H9 (cell line): Measurements from ENCODE around the gene KCNA4. TPM values are rescaled to one million over a fixed set of nuclear protein-coding genes. Genes with fewer than 3 reads are reported as not detected.

Source experiments
- DNase-seq: peaks from one replicate; pipeline ENCODE4 v3.0.0-alpha.2; 2017
- H2AFZ ChIP-seq: one replicate; pipeline ENCODE4 v1.6.1; 2013; ENCODE audit warnings: mild to moderate bottlenecking, low read length, control low read depth, moderate library complexity
- H2AK5ac ChIP-seq: 2 replicates; pipeline ENCODE4 v1.6.1; 2013; ENCODE audit warnings: low read length, control low read depth, mixed read lengths; ENCODE audit not compliant: insufficient read length
- H2BK120ac ChIP-seq: one replicate; pipeline ENCODE4 v1.6.1; 2013; ENCODE audit warnings: low read depth, mild to moderate bottlenecking, low read length, control low read depth, inconsistent platforms; ENCODE audit not compliant: poor library complexity, severe bottlenecking
- H2BK12ac ChIP-seq: 2 replicates; pipeline ENCODE4 v1.6.1; 2013; ENCODE audit warnings: low read length, control low read depth, mixed read lengths, low read depth; ENCODE audit not compliant: insufficient read length
- H2BK15ac ChIP-seq: 2 replicates; pipeline ENCODE4 v1.6.1; 2013; ENCODE audit warnings: low read depth, low read length, control low read depth
- H2BK20ac ChIP-seq: one replicate; pipeline ENCODE4 v1.6.1; 2013; ENCODE audit warnings: low read depth, mild to moderate bottlenecking, low read length, control low read depth, inconsistent platforms; ENCODE audit not compliant: poor library complexity, severe bottlenecking
- H2BK5ac ChIP-seq: 2 replicates; pipeline ENCODE4 v1.6.1; 2013; ENCODE audit warnings: low read length, control low read depth, mixed read lengths; ENCODE audit not compliant: insufficient read length
- H3K14ac ChIP-seq: 2 replicates; pipeline ENCODE4 v1.6.1; 2013; ENCODE audit warnings: low read length, control low read depth; ENCODE audit not compliant: insufficient read depth
- H3K18ac ChIP-seq: 2 replicates; pipeline ENCODE4 v1.6.1; 2013; ENCODE audit warnings: low read depth, mild to moderate bottlenecking, mixed read lengths, low read length, control low read depth; ENCODE audit not compliant: insufficient read length
- H3K23ac ChIP-seq: 2 replicates; pipeline ENCODE4 v1.6.1; 2013; ENCODE audit warnings: low read length, control low read depth, mixed read lengths, low read depth; ENCODE audit not compliant: insufficient read length
- H3K23me2 ChIP-seq: 2 replicates; pipeline ENCODE4 v1.6.1; 2013; ENCODE audit warnings: low read depth, mild to moderate bottlenecking, mixed read lengths, low read length, control low read depth; ENCODE audit not compliant: insufficient read length, poor library complexity, severe bottlenecking
- H3K27ac ChIP-seq: 2 replicates; pipeline ENCODE4 v1.5.1; 2013; ENCODE audit warnings: low read length, control low read depth, mixed read lengths, low read depth; ENCODE audit not compliant: insufficient read length
- H3K27me3 ChIP-seq: 2 replicates; pipeline ENCODE4 v1.6.1; 2013; ENCODE audit warnings: low read length, control low read depth, inconsistent platforms; ENCODE audit not compliant: insufficient read depth
- H3K4ac ChIP-seq: 2 replicates; pipeline ENCODE4 v1.6.1; 2013; ENCODE audit warnings: low read depth, mild to moderate bottlenecking, control low read depth, inconsistent platforms, low read length, moderate library complexity
- H3K4me1 ChIP-seq: 2 replicates; pipeline ENCODE4 v1.6.1; 2013; ENCODE audit warnings: low read length, control low read depth, inconsistent platforms; ENCODE audit not compliant: insufficient read depth
- H3K4me2 ChIP-seq: 2 replicates; pipeline ENCODE4 v1.6.1; 2013; ENCODE audit warnings: low read length, control low read depth, mixed read lengths; ENCODE audit not compliant: insufficient read length, insufficient read depth
- H3K56ac ChIP-seq: 2 replicates; pipeline ENCODE4 v1.6.1; 2013; ENCODE audit warnings: low read depth, mild to moderate bottlenecking, mixed read lengths, low read length, control low read depth; ENCODE audit not compliant: insufficient read length
- H3K79me1 ChIP-seq: 2 replicates; pipeline ENCODE4 v1.6.1; 2013; ENCODE audit warnings: low read depth, mild to moderate bottlenecking, moderate library complexity, low read length, control low read depth, inconsistent platforms; ENCODE audit not compliant: insufficient read depth, poor library complexity, severe bottlenecking
- H3K79me2 ChIP-seq: 2 replicates; pipeline ENCODE4 v1.6.1; 2013; ENCODE audit warnings: low read length, control low read depth, inconsistent platforms; ENCODE audit not compliant: insufficient read depth
- H3K9ac ChIP-seq: 2 replicates; pipeline ENCODE4 v1.6.1; 2013; ENCODE audit warnings: low read length, control low read depth, mixed read lengths; ENCODE audit not compliant: insufficient read length; ENCODE audit errors: extremely low read depth
- H3K9me3 ChIP-seq: one replicate; pipeline ENCODE4 v1.6.1; 2013; ENCODE audit warnings: low read depth, low read length, inconsistent platforms; ENCODE audit not compliant: control insufficient read depth
- H3T11ph ChIP-seq: one replicate; pipeline ENCODE4 v1.6.1; 2013; ENCODE audit warnings: mild to moderate bottlenecking, low read length, control low read depth, inconsistent platforms
- H4K20me1 ChIP-seq: one replicate; pipeline ENCODE4 v1.6.1; 2013; ENCODE audit not compliant: control insufficient read depth, insufficient read length, insufficient read depth
- H4K5ac ChIP-seq: 2 replicates; pipeline ENCODE4 v1.6.1; 2013; ENCODE audit warnings: low read depth, mild to moderate bottlenecking, mixed read lengths, low read length, control low read depth; ENCODE audit not compliant: insufficient read length
- H4K8ac ChIP-seq: replicated peaks from 2 replicates; pipeline ENCODE4 v1.6.1; 2013; ENCODE audit warnings: low read length, control low read depth, mixed read lengths, low read depth; ENCODE audit not compliant: insufficient read length
- H4K91ac ChIP-seq: 2 replicates; pipeline ENCODE4 v1.6.1; 2013; ENCODE audit warnings: low read depth, mild to moderate bottlenecking, moderate library complexity, mixed read lengths, low read length, control low read depth; ENCODE audit not compliant: insufficient read length
- H3K27ac Mint-ChIP-seq, 3 experiments: 2 replicates in 2 of 3; 3 replicates in 1 of 3; pipeline ENCODE4 v1.8.0; 2020 to 2021; ENCODE audit warnings: mixed read lengths in 3 of 3, mild to moderate bottlenecking in 1 of 3, moderate library complexity in 1 of 3
- H3K27me3 Mint-ChIP-seq: 2 replicates; pipeline ENCODE4 v1.8.0; 2021; ENCODE audit warnings: low read depth, mild to moderate bottlenecking, moderate library complexity, mixed read lengths
- H3K36me3 Mint-ChIP-seq, 3 experiments: 2 replicates in 2 of 3; 3 replicates in 1 of 3; pipeline ENCODE4 v1.8.0; 2020 to 2021; ENCODE audit warnings: low read depth in 3 of 3, mixed read lengths in 3 of 3; ENCODE audit not compliant: insufficient read depth in 1 of 3
- H3K4me1 Mint-ChIP-seq, 2 experiments: 2 replicates each; pipeline ENCODE4 v1.8.0; 2020; ENCODE audit warnings: mixed read lengths in 2 of 2
- H3K4me3 Mint-ChIP-seq, 2 experiments: 2 replicates in 1 of 2; 3 replicates in 1 of 2; pipeline ENCODE4 v1.8.0; 2020 to 2021; ENCODE audit warnings: mild to moderate bottlenecking in 2 of 2, mixed read lengths in 2 of 2, moderate library complexity in 1 of 2
- H3K9me3 Mint-ChIP-seq, 2 experiments: 2 replicates in 1 of 2; 3 replicates in 1 of 2; pipeline ENCODE4 v1.8.0; 2020; ENCODE audit warnings: mild to moderate bottlenecking in 2 of 2, mixed read lengths in 2 of 2, moderate library complexity in 1 of 2
- CTCF ChIP-seq: fragments of 200-600 bp; sonication (generic); conservative IDR thresholded peaks from 3 replicates; pipeline ENCODE4 v1.8.0; 2021; ENCODE audit warnings: antibody characterized with exemption, mild to moderate bottlenecking
- WGBS: extraction: QIAGEN DNeasy Blood & Tissue Kit; methylation state at CpG from one replicate; pipeline ENCODE4 v1.1.7; 2013; ENCODE audit warnings: missing lambda C conversion rate, low lambda C conversion rate, mixed read lengths; ENCODE audit not compliant: insufficient read length; ENCODE audit errors: extremely low coverage; 5-methylcytosine and 5-hydroxymethylcytosine counted together
- total RNA-seq: library from RNA; stranded (reverse); gene quantifications from 2 replicates; pipeline ENCODE4 v1.2.1, GENCODE V29; 2021

KCNA4 gene
- total RNA-seq, 1 experiment from 2014 or later: not detected

GRCh38 chr11:30002157-30002785, 14.6 kb downstream of the KCNA4 start:
- H3K23me2 ChIP-seq: no peaks in the 10 kb centered on the region
- peaks cover 0 to 2% of the 10 kb centered on the region in 2 experiments; a peak in 2 of 4 replicates for H3K4me1 Mint-ChIP-seq
- H3K27me3 ChIP-seq: no peaks in the 10 kb centered on the region
- no peaks in the 10 kb centered on the region for H3K9me3 ChIP-seq
- H3K9ac ChIP-seq: no peak overlapping the region
- no peak overlapping the region for H2AK5ac ChIP-seq
- no peak for TF ChIP-seq CTCF
- no peaks in the 10 kb centered on the region for H3K4me1 ChIP-seq
- no peak overlapping the region for H2BK120ac ChIP-seq
- H3K79me2 ChIP-seq: no peaks in the 10 kb centered on the region
- no peak overlapping the region for H3K4ac ChIP-seq
- H2BK15ac ChIP-seq: no peak overlapping the region
- H2BK20ac ChIP-seq: no peak overlapping the region
- H3K9me3 Mint-ChIP-seq: no peaks in the 10 kb centered on the region
- no peak overlapping the region for H3K23ac ChIP-seq
- no peak overlapping the region for H2BK12ac ChIP-seq
- H3K4me3 Mint-ChIP-seq: no peak overlapping the region
- H3K27ac ChIP-seq: no peak overlapping the region
- DNase-seq: no peak
- H3K14ac ChIP-seq: no peak overlapping the region
- H4K20me1 ChIP-seq: no peaks in the 10 kb centered on the region
- no peak overlapping the region for H4K91ac ChIP-seq
- H3K36me3 Mint-ChIP-seq: no peaks in the 10 kb centered on the region
- H4K5ac ChIP-seq: no peak overlapping the region
- peaks cover 55% of the 10 kb centered on the region for H3K27me3 Mint-ChIP-seq
- H3K79me1 ChIP-seq: no peaks in the 10 kb centered on the region
- no peak overlapping the region for H3K4me2 ChIP-seq
- no peak overlapping the region for H2BK5ac ChIP-seq
- no peak overlapping the region for H3K27ac Mint-ChIP-seq
- no peak overlapping the region for H4K8ac ChIP-seq
- no peak overlapping the region for H2AFZ ChIP-seq
- no CpG with 5 or more reads among the region's 4 CpGs for WGBS
- H3T11ph ChIP-seq: no peak overlapping the region
- H3K56ac ChIP-seq: no peak overlapping the region
- no peak overlapping the region for H3K18ac ChIP-seq
